Fibroblast of lung (primary cell): ENCODE data around the gene HIPK2. TPM values are rescaled to one million over a fixed set of nuclear protein-coding genes. Genes with fewer than 3 reads are reported as not detected.

ENCODE experiments used
- DNase-seq, 2 donors: peaks; one replicate each; pipeline versions ENCODE4 v3.0.0 to v3.0.0-alpha.2; 2010; ENCODE audit warnings: low read depth in 2 of 2
- H2AFZ ChIP-seq: 2 replicates; pipeline ENCODE4 v1.5.1; 2012; ENCODE audit warnings: low read length, control low read depth, inconsistent platforms
- H3K27ac ChIP-seq: 2 replicates; pipeline ENCODE4 v1.5.1; 2011; ENCODE audit warnings: low read length, control low read depth; ENCODE audit not compliant: insufficient read depth
- H3K27me3 ChIP-seq: 2 replicates; pipeline ENCODE4 v1.5.1; 2011; ENCODE audit warnings: mild to moderate bottlenecking, low read length; ENCODE audit not compliant: control insufficient read depth, insufficient read depth
- H3K36me3 ChIP-seq: 2 replicates; pipeline ENCODE4 v1.5.1; 2011; ENCODE audit warnings: low read length; ENCODE audit not compliant: control insufficient read depth, insufficient read depth
- H3K4me1 ChIP-seq: 2 replicates; pipeline ENCODE4 v1.5.1; 2011; ENCODE audit warnings: low read length; ENCODE audit not compliant: control insufficient read depth, insufficient read depth; ENCODE audit errors: extremely low read depth
- H3K4me2 ChIP-seq: 2 replicates; pipeline ENCODE4 v1.5.1; 2011; ENCODE audit warnings: low read length, control low read depth; ENCODE audit not compliant: insufficient read depth; ENCODE audit errors: extremely low read depth
- H3K4me3 ChIP-seq, 4 experiments: fragments of 200-600 bp in 1 of 4; sonication (generic) in 1 of 4; replicated peaks in 1 of 4; 2 replicates each; pipeline ENCODE4 v1.5.1; 2011 to 2016; ENCODE audit warnings: low read length in 4 of 4, low read depth in 3 of 4, mild to moderate bottlenecking in 3 of 4, control low read depth in 2 of 4, inconsistent platforms in 1 of 4, mixed read lengths in 1 of 4; ENCODE audit not compliant: insufficient read depth in 1 of 4; ENCODE audit errors: control extremely low read depth in 1 of 4
- H3K79me2 ChIP-seq: 2 replicates; pipeline ENCODE4 v1.5.1; 2012; ENCODE audit warnings: mild to moderate bottlenecking, low read length, inconsistent platforms; ENCODE audit not compliant: control insufficient read depth, insufficient read depth
- H3K9ac ChIP-seq: 2 replicates; pipeline ENCODE4 v1.5.1; 2011; ENCODE audit warnings: mild to moderate bottlenecking, low read length, control low read depth; ENCODE audit not compliant: insufficient read depth
- H3K9me3 ChIP-seq: 2 replicates; pipeline ENCODE4 v1.5.1; 2012; ENCODE audit warnings: low read depth, low read length; ENCODE audit not compliant: control insufficient read depth, insufficient read depth
- H4K20me1 ChIP-seq: 2 replicates; pipeline ENCODE4 v1.5.1; 2011; ENCODE audit warnings: low read length; ENCODE audit not compliant: control insufficient read depth, insufficient read depth; ENCODE audit errors: extremely low read depth
- CTCF ChIP-seq, 2 donors: IDR thresholded peaks in 1 of 2; conservative IDR thresholded peaks in 1 of 2; 1 replicate in 1 of 2; 2 replicates in 1 of 2; pipeline ENCODE4 v1.5.1; 2011 to 2012; ENCODE audit warnings: low read length in 2 of 2, control low read depth in 1 of 2, inconsistent platforms in 1 of 2, low read depth in 1 of 2, mild to moderate bottlenecking in 1 of 2
- EZH2 ChIP-seq: IDR thresholded peaks from 2 replicates; pipeline ENCODE4 v1.5.1; 2012; ENCODE audit warnings: low read length, control low read depth, mild to moderate bottlenecking; ENCODE audit errors: missing control alignments
- polyA plus RNA-seq, 2 donors: library from polyadenylated mRNA; depleted of rRNA in 1 of 2; stranded (reverse) in 1 of 2; unstranded in 1 of 2; fragments of >200 nt; gene quantifications; 2 replicates each; pipeline ENCODE4 v1.2.1, GENCODE V29; 2011 to 2012; ENCODE audit warnings: missing spikeins in 1 of 2
- total RNA-seq: library from RNA; depleted of rRNA; stranded (reverse); fragments of >200 nt; gene quantifications from 2 replicates; pipeline ENCODE4 v1.2.1, GENCODE V29; 2014

HIPK2 gene
- total and polyA plus RNA-seq, 2 donors (not counting 1 experiment from before 2014, with no cell fraction given): 10.1 to 11.1 TPM

GRCh38 chr7:139663608-139664177 lies 114.1 kb downstream of the HIPK2 start:
- no peak overlapping the region for H3K4me2 ChIP-seq
- no peaks in the 10 kb centered on the region for H3K9me3 ChIP-seq
- H3K36me3 ChIP-seq: no peaks in the 10 kb centered on the region
- TF ChIP-seq EZH2 (no peak), CTCF (conservative IDR thresholded peaks at IDR 0.05 in 1 of 2, IDR thresholded peaks at IDR 0.05 in 1 of 2; ENCODE audit: low read depth in 1 of 2, low read length in 2 of 2) (no peak)
- no peak overlapping the region for H3K4me3 ChIP-seq
- DNase-seq: no peak
- no peaks in the 10 kb centered on the region for H4K20me1 ChIP-seq
- H3K27ac ChIP-seq: no peak overlapping the region
- H3K79me2 ChIP-seq: peaks cover 19% of the 10 kb centered on the region
- no peak overlapping the region for H3K9ac ChIP-seq
- no peaks in the 10 kb centered on the region for H3K27me3 ChIP-seq
- no peak overlapping the region for H2AFZ ChIP-seq
- no peaks in the 10 kb centered on the region for H3K4me1 ChIP-seq

- Histone ChIP-seq H3K4me2 (no peak overlapping the region), H3K9me3 (no peaks in the 10 kb centered on the region), H3K4me1 (no peaks in the 10 kb centered on the region), H3K9ac (no peak overlapping the region), H2AFZ (no peak overlapping the region), H3K79me2 (peaks cover 19% of the 10 kb centered on the region), H3K27me3 (no peaks in the 10 kb centered on the region), H3K4me3 (no peak overlapping the region), H3K27ac (no peak overlapping the region), H4K20me1 (no peaks in the 10 kb centered on the region), H3K36me3 (no peaks in the 10 kb centered on the region)
- TF ChIP-seq EZH2: no peak
- TF ChIP-seq CTCF (conservative IDR thresholded peaks at IDR 0.05 in 1 of 2, IDR thresholded peaks at IDR 0.05 in 1 of 2; ENCODE audit: low read depth in 1 of 2, low read length in 2 of 2): no peak
- DNase-seq: no peak
Measured at GRCh38 chr7:139661903-139662302, 115.9 kb downstream of the HIPK2 start.

DNA sequence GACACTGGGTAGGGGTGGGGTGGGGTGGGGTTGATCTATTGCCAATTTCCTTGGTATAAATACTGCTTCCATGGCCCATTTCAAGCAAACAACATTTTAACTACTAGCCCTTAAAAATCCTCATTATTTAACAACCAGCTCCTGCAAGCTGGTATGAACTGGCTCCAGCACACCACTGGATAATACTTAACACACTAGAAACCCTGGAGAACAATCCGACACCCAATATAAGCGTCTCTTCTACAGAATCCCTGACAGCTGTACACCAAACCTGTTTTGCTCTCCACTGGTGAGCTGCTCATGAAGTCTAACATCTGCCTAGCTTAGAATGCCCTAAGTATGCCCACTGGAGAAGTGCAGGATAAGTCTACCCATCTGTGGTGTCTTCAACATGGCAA lies 116.8 kb downstream of the HIPK2 start:
- Histone ChIP-seq H3K4me1 (no peaks in the 10 kb centered on the region), H3K27ac (no peak overlapping the region), H3K9ac (no peak overlapping the region), H3K36me3 (no peaks in the 10 kb centered on the region), H3K4me3 (no peak overlapping the region), H2AFZ (no peak overlapping the region), H3K4me2 (no peak overlapping the region), H4K20me1 (no peaks in the 10 kb centered on the region), H3K27me3 (no peaks in the 10 kb centered on the region), H3K79me2 (peaks cover 19% of the 10 kb centered on the region), H3K9me3 (no peaks in the 10 kb centered on the region)
- no peak for TF ChIP-seq CTCF (conservative IDR thresholded peaks at IDR 0.05 in 1 of 2, IDR thresholded peaks at IDR 0.05 in 1 of 2; ENCODE audit: low read depth in 1 of 2, low read length in 2 of 2)
- no peak for TF ChIP-seq EZH2
- no peak for DNase-seq
